Tibial nerve (tissue), 3 donors: ENCODE results near the gene MRPS9.

Source experiments
- CTCF ChIP-seq, 5 experiments: fragments of 200-600 bp in 3 of 5; fragments of 450-650 bp in 2 of 5; sonication (generic) in 3 of 5; IDR thresholded peaks; one replicate each; pipeline ENCODE4 v1.5.1; 2016 to 2019; ENCODE audit warnings: antibody characterized with exemption in 5 of 5, mild to moderate bottlenecking in 3 of 5, moderate library complexity in 2 of 5
- POLR2A ChIP-seq, 2 donors: fragments of 450-650 bp; IDR thresholded peaks; one replicate each; pipeline ENCODE4 v1.6.1; 2017; ENCODE audit warnings: antibody characterized with exemption in 2 of 2, mild to moderate bottlenecking in 2 of 2, moderate library complexity in 2 of 2

- TF ChIP-seq CTCF (IDR thresholded peaks at IDR 0.05) (no peak), POLR2A (IDR thresholded peaks at IDR 0.05) (no peak)
These were observed 4.3 kb downstream of the MRPS9 start for GRCh38 chr2:105042189-105042588.
